Cortex of kidney (tissue), 1 donor: ENCODE measurements around the gene SELENBP1.
"Not testable (repeated sequence)": the region's sequence is repeated elsewhere in the genome, so short reads cannot be mapped to it uniquely, and the experiment has no call there.

Experiments used
- DNase-seq: peaks from one replicate; lab custom pipeline; 2025; lab: John Stamatoyannopoulos, UW

Gene SELENBP1

GRCh38 chr1:151377150-151377884, 4.8 kb upstream of the SELENBP1 start:
- DNase-seq = no peak

- DNase-seq = no peak
Measured at GRCh38 chr1:151373196-151373595, 691 bp upstream of the SELENBP1 start.

GRCh38 chr1:151371370-151372057, 991 bp downstream of the SELENBP1 start:
- DNase-seq = no peak

GRCh38 chr1:151370211-151370911, 2.1 kb downstream of the SELENBP1 start:
- DNase-seq = no peak

GRCh38 chr1:151369621-151370048, 2.9 kb downstream of the SELENBP1 start:
- DNase-seq = no peak

- DNase-seq = no peak
Measured at GRCh38 chr1:151369302-151369610, 3.2 kb downstream of the SELENBP1 start.

GRCh38 chr1:151368393-151369301, 3.9 kb downstream of the SELENBP1 start:
- no peak for DNase-seq

- no peak for DNase-seq
Measured at GRCh38 chr1:151367658-151368392, 4.7 kb downstream of the SELENBP1 start.

GRCh38 chr1:151364996-151365395, 7.5 kb downstream of the SELENBP1 start:
- DNase-seq = no peak

GRCh38 chr1:151362308-151363155, 10.0 kb downstream of the SELENBP1 start:
- no peak for DNase-seq

GRCh38 chr1:151361883-151362282, 10.6 kb downstream of the SELENBP1 start:
- DNase-seq = no peak

- no peak for DNase-seq
Measured at GRCh38 chr1:151356696-151357095, 15.8 kb downstream of the SELENBP1 start.

GRCh38 chr1:151352021-151352718, 20.3 kb downstream of the SELENBP1 start:
- DNase-seq = no peak

GRCh38 chr1:151350323-151350722, 22.2 kb downstream of the SELENBP1 start:
- DNase-seq = not testable (repeated sequence)

GRCh38 chr1:151347523-151348246, 24.8 kb downstream of the SELENBP1 start:
- no peak for DNase-seq

GRCh38 chr1:151346769-151347522, 25.6 kb downstream of the SELENBP1 start, which contains the start of gene RFX5:
RFX5 (minus strand) TSS chr1:151347252; CDS start chr1:151346320, 932 bp downstream.
- DNase-seq = no peak

GRCh38 chr1:151346082-151346768, 26.3 kb downstream of the SELENBP1 start:
- no peak for DNase-seq

GRCh38 chr1:151344291-151344690, 28.2 kb downstream of the SELENBP1 start:
- no peak for DNase-seq
